Ovary (tissue), 3 donors: ENCODE results near the gene GPR107.
"Not testable (repeated sequence)": the region's sequence is repeated elsewhere in the genome, so short reads cannot be mapped to it uniquely, and the experiment has no call there.

Experiments
- POLR2A ChIP-seq: fragments of 450-650 bp; IDR thresholded peaks from one replicate; pipeline ENCODE4 v1.6.1; 2017; ENCODE audit warnings: antibody characterized with exemption, mild to moderate bottlenecking, moderate library complexity
- TF ChIP-seq, protein P1 (sequence below), 3 donors: fragments of 450-650 bp in 2 of 3; fragments of 200-600 bp in 1 of 3; IDR thresholded peaks; one replicate each; pipeline versions ENCODE4 v1.5.1 to v1.8.0; 2016 to 2022; ENCODE audit warnings: antibody characterized with exemption in 3 of 3, mild to moderate bottlenecking in 1 of 3
- donor health status: DM: no; HTN: no; CAD: no.

DNA sequence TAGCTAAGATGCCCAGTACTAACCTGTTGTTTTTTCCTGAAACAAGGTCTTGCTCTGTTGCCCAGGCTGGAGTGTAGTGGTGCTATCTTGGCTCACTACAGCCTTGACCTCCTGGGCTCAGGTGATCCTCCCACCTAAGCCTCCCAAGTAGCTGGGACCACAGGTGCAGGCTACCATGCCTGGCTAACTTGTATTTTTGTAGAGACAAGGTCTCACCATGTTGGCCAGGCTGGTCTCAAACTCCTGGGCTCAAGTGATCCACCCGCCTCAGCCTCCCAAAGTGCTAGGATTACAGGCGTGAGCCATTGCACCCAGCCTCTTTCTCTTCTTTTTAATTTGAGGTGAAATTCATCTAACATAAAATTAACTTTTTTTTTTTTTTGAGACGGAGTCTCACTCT is 31.9 kb upstream of the GPR107 start:
- TF ChIP-seq, protein P1, sequence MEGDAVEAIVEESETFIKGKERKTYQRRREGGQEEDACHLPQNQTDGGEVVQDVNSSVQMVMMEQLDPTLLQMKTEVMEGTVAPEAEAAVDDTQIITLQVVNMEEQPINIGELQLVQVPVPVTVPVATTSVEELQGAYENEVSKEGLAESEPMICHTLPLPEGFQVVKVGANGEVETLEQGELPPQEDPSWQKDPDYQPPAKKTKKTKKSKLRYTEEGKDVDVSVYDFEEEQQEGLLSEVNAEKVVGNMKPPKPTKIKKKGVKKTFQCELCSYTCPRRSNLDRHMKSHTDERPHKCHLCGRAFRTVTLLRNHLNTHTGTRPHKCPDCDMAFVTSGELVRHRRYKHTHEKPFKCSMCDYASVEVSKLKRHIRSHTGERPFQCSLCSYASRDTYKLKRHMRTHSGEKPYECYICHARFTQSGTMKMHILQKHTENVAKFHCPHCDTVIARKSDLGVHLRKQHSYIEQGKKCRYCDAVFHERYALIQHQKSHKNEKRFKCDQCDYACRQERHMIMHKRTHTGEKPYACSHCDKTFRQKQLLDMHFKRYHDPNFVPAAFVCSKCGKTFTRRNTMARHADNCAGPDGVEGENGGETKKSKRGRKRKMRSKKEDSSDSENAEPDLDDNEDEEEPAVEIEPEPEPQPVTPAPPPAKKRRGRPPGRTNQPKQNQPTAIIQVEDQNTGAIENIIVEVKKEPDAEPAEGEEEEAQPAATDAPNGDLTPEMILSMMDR (IDR thresholded peaks at IDR 0.05): not testable (repeated sequence)
- TF ChIP-seq POLR2A: not testable (repeated sequence)
